Lower leg skin (tissue), 3 donors: Measurements from ENCODE around the gene MCTP2.

Experiments used
- POLR2A ChIP-seq, 2 donors: fragments of 450-650 bp; IDR thresholded peaks; one replicate each; pipeline ENCODE4 v1.6.1; 2016 to 2017; ENCODE audit warnings: antibody characterized with exemption in 2 of 2, mild to moderate bottlenecking in 1 of 2, moderate library complexity in 1 of 2
- TF ChIP-seq, protein P1 (sequence below), 3 donors: fragments of 450-650 bp; IDR thresholded peaks; one replicate each; pipeline ENCODE4 v1.5.1; 2016; ENCODE audit warnings: antibody characterized with exemption in 3 of 3, mild to moderate bottlenecking in 3 of 3, moderate library complexity in 2 of 3

- no peak for TF ChIP-seq POLR2A (IDR thresholded peaks at IDR 0.05)
- TF ChIP-seq, protein P1, sequence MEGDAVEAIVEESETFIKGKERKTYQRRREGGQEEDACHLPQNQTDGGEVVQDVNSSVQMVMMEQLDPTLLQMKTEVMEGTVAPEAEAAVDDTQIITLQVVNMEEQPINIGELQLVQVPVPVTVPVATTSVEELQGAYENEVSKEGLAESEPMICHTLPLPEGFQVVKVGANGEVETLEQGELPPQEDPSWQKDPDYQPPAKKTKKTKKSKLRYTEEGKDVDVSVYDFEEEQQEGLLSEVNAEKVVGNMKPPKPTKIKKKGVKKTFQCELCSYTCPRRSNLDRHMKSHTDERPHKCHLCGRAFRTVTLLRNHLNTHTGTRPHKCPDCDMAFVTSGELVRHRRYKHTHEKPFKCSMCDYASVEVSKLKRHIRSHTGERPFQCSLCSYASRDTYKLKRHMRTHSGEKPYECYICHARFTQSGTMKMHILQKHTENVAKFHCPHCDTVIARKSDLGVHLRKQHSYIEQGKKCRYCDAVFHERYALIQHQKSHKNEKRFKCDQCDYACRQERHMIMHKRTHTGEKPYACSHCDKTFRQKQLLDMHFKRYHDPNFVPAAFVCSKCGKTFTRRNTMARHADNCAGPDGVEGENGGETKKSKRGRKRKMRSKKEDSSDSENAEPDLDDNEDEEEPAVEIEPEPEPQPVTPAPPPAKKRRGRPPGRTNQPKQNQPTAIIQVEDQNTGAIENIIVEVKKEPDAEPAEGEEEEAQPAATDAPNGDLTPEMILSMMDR (IDR thresholded peaks at IDR 0.05) = no peak
Measured at GRCh38 chr15:94317211-94317610, 85.8 kb downstream of the MCTP2 start.
